ENCODE results near the gene MSI2. TPM values are rescaled to one million over a fixed set of nuclear protein-coding genes. Genes with fewer than 3 reads are reported as not detected.
"Not testable (repeated sequence)": the region's sequence is repeated elsewhere in the genome, so short reads cannot be mapped to it uniquely, and the experiment has no call there.

Gene MSI2
- total RNA-seq, 1 donor = 23.2 TPM

DNA sequence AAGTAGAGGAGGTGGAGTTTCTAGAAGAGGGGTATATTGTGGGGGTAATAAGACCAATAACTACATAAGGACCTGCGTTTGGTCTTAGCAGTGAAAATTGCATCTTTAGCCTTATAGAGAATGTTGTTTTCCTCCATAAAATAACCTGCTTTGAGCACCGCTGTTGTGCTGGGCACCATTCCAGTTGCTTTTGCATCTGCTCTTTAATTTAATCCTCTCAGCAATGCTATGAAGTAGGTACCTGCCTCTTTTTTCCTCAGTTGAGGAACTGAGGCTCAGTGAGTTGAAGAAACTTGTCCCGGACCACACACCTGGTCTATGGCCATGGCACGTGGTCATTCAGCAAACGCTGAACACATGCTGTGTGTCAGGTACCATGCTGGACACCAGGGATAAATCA lies 238.1 kb downstream of the MSI2 start:
- no peak overlapping the region for H2AFZ ChIP-seq (ENCODE audit: low read length)
- H3K27me3 ChIP-seq (ENCODE audit: insufficient read depth, low read length) = no peaks in the 10 kb centered on the region
- no peaks in the 10 kb centered on the region for H3K36me3 ChIP-seq (ENCODE audit: insufficient read depth, low read length)
- no peaks in the 10 kb centered on the region for H3K9me3 ChIP-seq (ENCODE audit: low read depth, low read length)
- no peak for DNase-seq (ENCODE audit: insufficient read length, low spot score, missing footprints)
- no peaks in the 10 kb centered on the region for H3K79me2 ChIP-seq (ENCODE audit: insufficient read depth, low read length)
- TF ChIP-seq, protein P1, sequence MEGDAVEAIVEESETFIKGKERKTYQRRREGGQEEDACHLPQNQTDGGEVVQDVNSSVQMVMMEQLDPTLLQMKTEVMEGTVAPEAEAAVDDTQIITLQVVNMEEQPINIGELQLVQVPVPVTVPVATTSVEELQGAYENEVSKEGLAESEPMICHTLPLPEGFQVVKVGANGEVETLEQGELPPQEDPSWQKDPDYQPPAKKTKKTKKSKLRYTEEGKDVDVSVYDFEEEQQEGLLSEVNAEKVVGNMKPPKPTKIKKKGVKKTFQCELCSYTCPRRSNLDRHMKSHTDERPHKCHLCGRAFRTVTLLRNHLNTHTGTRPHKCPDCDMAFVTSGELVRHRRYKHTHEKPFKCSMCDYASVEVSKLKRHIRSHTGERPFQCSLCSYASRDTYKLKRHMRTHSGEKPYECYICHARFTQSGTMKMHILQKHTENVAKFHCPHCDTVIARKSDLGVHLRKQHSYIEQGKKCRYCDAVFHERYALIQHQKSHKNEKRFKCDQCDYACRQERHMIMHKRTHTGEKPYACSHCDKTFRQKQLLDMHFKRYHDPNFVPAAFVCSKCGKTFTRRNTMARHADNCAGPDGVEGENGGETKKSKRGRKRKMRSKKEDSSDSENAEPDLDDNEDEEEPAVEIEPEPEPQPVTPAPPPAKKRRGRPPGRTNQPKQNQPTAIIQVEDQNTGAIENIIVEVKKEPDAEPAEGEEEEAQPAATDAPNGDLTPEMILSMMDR (IDR thresholded peaks at IDR 0.05; ENCODE audit: extremely low read depth, low read depth, low read length) = no peak
- no peaks in the 10 kb centered on the region for H3K4me1 ChIP-seq (ENCODE audit: insufficient read depth, low read length)
- no peak overlapping the region for H3K27ac ChIP-seq (ENCODE audit: low read depth, low read length)
- H3K4me2 ChIP-seq (ENCODE audit: insufficient read depth, low read length) = no peak overlapping the region
- H3K4me3 ChIP-seq (ENCODE audit: insufficient read depth, low read length) = no peak overlapping the region
- H4K20me1 ChIP-seq (ENCODE audit: insufficient read depth, low read length) = no peaks in the 10 kb centered on the region

DNA sequence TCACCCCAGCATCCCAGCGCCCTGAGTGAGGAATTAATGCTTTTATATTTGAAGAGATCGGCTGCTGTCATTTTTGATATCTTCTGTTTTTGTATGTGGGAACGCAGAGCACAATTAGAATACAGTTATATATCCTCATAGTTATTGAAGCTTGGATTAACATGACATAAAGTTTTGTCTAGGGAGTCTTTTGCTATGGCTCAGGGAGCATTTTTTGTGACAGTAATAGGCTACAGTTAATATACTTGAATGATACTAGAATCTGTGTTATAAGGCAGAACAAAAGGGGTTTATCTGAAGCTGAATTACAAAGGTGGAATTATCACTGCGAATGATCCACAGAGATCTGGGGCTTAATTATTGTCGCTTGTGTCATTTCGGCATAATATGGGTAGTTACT lies 239.4 kb downstream of the MSI2 start:
- Histone ChIP-seq H3K4me1 (ENCODE audit: insufficient read depth, low read length) (no peaks in the 10 kb centered on the region), H2AFZ (ENCODE audit: low read length) (no peak overlapping the region), H4K20me1 (ENCODE audit: insufficient read depth, low read length) (no peaks in the 10 kb centered on the region), H3K27me3 (ENCODE audit: insufficient read depth, low read length) (no peaks in the 10 kb centered on the region), H3K4me3 (ENCODE audit: insufficient read depth, low read length) (no peak overlapping the region), H3K4me2 (ENCODE audit: insufficient read depth, low read length) (no peak overlapping the region), H3K9me3 (ENCODE audit: low read depth, low read length) (no peaks in the 10 kb centered on the region), H3K27ac (ENCODE audit: low read depth, low read length) (no peak overlapping the region), H3K79me2 (ENCODE audit: insufficient read depth, low read length) (no peaks in the 10 kb centered on the region), H3K36me3 (ENCODE audit: insufficient read depth, low read length) (no peaks in the 10 kb centered on the region)
- DNase-seq (ENCODE audit: insufficient read length, low spot score, missing footprints) = no peak
- TF ChIP-seq, protein P1 (IDR thresholded peaks at IDR 0.05; ENCODE audit: extremely low read depth, low read depth, low read length) = no peak

DNA sequence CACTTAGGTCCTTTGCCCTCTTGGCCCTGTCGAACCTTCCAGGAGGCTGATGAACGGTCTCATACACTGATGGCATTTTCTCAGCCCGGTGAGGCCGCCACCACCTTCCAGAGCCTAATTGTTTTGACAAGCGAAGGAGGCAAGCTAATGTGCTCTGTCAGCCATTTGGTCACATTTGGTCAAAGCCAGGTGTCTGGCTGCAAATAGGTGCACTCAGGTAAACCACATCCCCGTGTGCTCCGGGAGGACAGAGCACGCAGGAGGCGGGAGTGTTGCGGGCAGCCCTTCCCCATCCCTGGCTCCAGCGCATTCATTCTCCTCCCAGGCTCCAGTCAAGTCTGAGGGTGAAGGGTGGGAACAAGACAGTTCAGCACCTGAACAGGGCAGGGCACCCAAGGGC lies 240.1 kb downstream of the MSI2 start:
- no peak for DNase-seq (ENCODE audit: insufficient read length, low spot score, missing footprints)
- no peaks in the 10 kb centered on the region for H3K79me2 ChIP-seq (ENCODE audit: insufficient read depth, low read length)

DNA sequence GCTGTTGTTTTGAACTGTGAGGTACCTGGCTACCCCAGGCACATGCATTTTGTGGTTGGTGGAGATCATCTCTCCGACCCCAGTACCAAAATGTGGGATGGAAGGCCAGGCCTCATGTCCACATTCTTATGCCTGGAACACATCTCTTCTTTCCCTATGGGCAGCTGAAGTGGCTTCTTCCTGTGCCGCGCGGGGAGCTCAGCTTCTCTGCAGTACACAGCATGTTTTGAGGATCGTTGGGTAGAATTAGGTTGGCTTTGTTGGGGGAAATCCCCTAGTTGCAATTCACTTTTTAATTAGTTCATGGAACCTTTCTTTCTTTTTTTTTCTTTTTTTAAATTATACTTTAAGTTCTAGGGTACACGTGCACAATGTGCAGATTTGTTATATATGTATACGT lies 242.1 kb downstream of the MSI2 start:
- H3K4me3 ChIP-seq (ENCODE audit: insufficient read depth, low read length) = no peak overlapping the region
- no peaks in the 10 kb centered on the region for H3K9me3 ChIP-seq (ENCODE audit: low read depth, low read length)
- no peaks in the 10 kb centered on the region for H3K4me1 ChIP-seq (ENCODE audit: insufficient read depth, low read length)
- H2AFZ ChIP-seq (ENCODE audit: low read length) = no peak overlapping the region
- no peak overlapping the region for H3K27ac ChIP-seq (ENCODE audit: low read depth, low read length)
- no peak overlapping the region for H3K4me2 ChIP-seq (ENCODE audit: insufficient read depth, low read length)
- H3K36me3 ChIP-seq (ENCODE audit: insufficient read depth, low read length) = no peaks in the 10 kb centered on the region
- DNase-seq (ENCODE audit: insufficient read length, low spot score, missing footprints) = no peak
- no peaks in the 10 kb centered on the region for H4K20me1 ChIP-seq (ENCODE audit: insufficient read depth, low read length)
- TF ChIP-seq, protein P1 (IDR thresholded peaks at IDR 0.05; ENCODE audit: extremely low read depth, low read depth, low read length) = no peak
- no peaks in the 10 kb centered on the region for H3K79me2 ChIP-seq (ENCODE audit: insufficient read depth, low read length)
- no peaks in the 10 kb centered on the region for H3K27me3 ChIP-seq (ENCODE audit: insufficient read depth, low read length)

More for the DNA sequence above, 240.1 kb downstream of the MSI2 start:
- TF ChIP-seq, protein P1 (IDR thresholded peaks at IDR 0.05; ENCODE audit: extremely low read depth, low read depth, low read length) = no peak
- H3K4me1 ChIP-seq (ENCODE audit: insufficient read depth, low read length) = no peaks in the 10 kb centered on the region
- no peak overlapping the region for H3K27ac ChIP-seq (ENCODE audit: low read depth, low read length)
- no peaks in the 10 kb centered on the region for H4K20me1 ChIP-seq (ENCODE audit: insufficient read depth, low read length)
- H3K4me3 ChIP-seq (ENCODE audit: insufficient read depth, low read length) = no peak overlapping the region
- no peaks in the 10 kb centered on the region for H3K36me3 ChIP-seq (ENCODE audit: insufficient read depth, low read length)
- no peak overlapping the region for H3K4me2 ChIP-seq (ENCODE audit: insufficient read depth, low read length)
- H3K27me3 ChIP-seq (ENCODE audit: insufficient read depth, low read length) = no peaks in the 10 kb centered on the region
- H2AFZ ChIP-seq (ENCODE audit: low read length) = no peak overlapping the region
- no peaks in the 10 kb centered on the region for H3K9me3 ChIP-seq (ENCODE audit: low read depth, low read length)

DNA sequence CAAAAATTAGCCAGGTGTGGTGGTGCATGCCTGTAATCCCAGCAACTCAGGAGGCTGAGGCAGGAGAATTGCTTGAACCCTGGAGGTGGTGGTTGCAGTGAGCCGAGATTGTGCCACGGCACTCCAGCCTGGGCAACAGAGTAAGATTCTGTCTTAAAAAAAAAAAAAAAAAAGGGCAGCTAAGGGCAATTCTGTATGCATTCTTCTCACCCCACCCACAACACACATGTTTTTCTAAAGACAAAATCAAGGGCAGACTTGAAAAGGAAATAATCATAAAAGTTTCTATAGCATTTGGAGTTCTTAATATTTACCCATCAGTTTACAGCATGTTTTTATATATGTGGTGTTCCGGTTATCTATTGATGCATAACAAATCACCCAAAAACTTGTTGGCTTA lies 242.9 kb downstream of the MSI2 start:
- H3K79me2 ChIP-seq (ENCODE audit: insufficient read depth, low read length); H3K9me3 ChIP-seq (ENCODE audit: low read depth, low read length); H3K36me3 ChIP-seq (ENCODE audit: insufficient read depth, low read length); H3K4me3 ChIP-seq (ENCODE audit: insufficient read depth, low read length); H3K4me2 ChIP-seq (ENCODE audit: insufficient read depth, low read length); H3K27me3 ChIP-seq (ENCODE audit: insufficient read depth, low read length); H2AFZ ChIP-seq (ENCODE audit: low read length); H4K20me1 ChIP-seq (ENCODE audit: insufficient read depth, low read length); H3K4me1 ChIP-seq (ENCODE audit: insufficient read depth, low read length); H3K27ac ChIP-seq (ENCODE audit: low read depth, low read length); DNase-seq (ENCODE audit: insufficient read length, low spot score, missing footprints): not testable (repeated sequence)
